ENCODE measurements around the gene C8B. TPM values are rescaled to one million over a fixed set of nuclear protein-coding genes. Genes with fewer than 3 reads are reported as not detected.

Gene C8B
- total and polyA plus RNA-seq, 2 of the 13 experiments (the other 11 are each of a cell fraction or from before 2014, with no cell fraction given), result 8.4 to 11.3 TPM

GRCh38 chr1:56904663-56905397 is 61.0 kb downstream of the C8B start (continued):
- TF ChIP-seq ZFP36 (IDR thresholded peaks at IDR 0.05; ENCODE audit: borderline replicate concordance, low read depth, low read length, partially characterized antibody) (no peak), SAP130 (CRISPR knock-in tag; IDR thresholded peaks at IDR 0.05; ENCODE audit: low read depth) (no peak)

GRCh38 chr1:56903778-56904177 is 62.0 kb downstream of the C8B start:
- intact Hi-C loops (cut with micrococcal nuclease; ENCODE audit: unreplicated experiment) (no loop called here), in situ Hi-C loops (cut with HindIII; ENCODE audit: extremely low pct_ligation_motif_present, low pct_unique_long_range_greater_than_20kb) (no loop called here)
- no TSS peak for BruUV-seq (replicated peaks)
- no peak overlapping the region for H3K4me2 ChIP-seq (ENCODE audit: low read depth, low read length)
- H3K4me1 ChIP-seq (ENCODE audit: insufficient read depth, low read length), result peaks cover 63% of the 10 kb centered on the region
- FAIRE-seq, result no peak
- no peak overlapping the region for H3K27ac ChIP-seq (ENCODE audit: extremely low read length, insufficient read depth, low read length)
- POLR2A ChIA-PET, result no interaction called here
- TF ChIP-seq HNF4A (CRISPR knock-in tag; IDR thresholded peaks at IDR 0.05) (peak; percentile 26; the same call in 1 of the 2 replicates), SOX6 (IDR thresholded peaks at IDR 0.05) (no peak), SOX6 (CRISPR knock-in tag; IDR thresholded peaks at IDR 0.05) (no peak)
- H3K27me3 ChIP-seq (ENCODE audit: control insufficient read depth in 1 of 2, insufficient read depth in 2 of 2, low read length in 2 of 2), result no peaks in the 10 kb centered on the region
- no peak overlapping the region for H3K4me3 ChIP-seq (replicated peaks in 1 of 3; ENCODE audit: insufficient read depth in 1 of 3, low read depth in 2 of 3, low read length in 3 of 3)
- WGBS (ENCODE audit: low lambda C conversion rate), result 100% methylated on average over 1 of the region's 1 CpG
- no peak overlapping the region for H3K9ac ChIP-seq (ENCODE audit: insufficient read depth, low read depth, low read length)
- no peak for DNase-seq (ENCODE audit: low spot score)
- no peaks in the 10 kb centered on the region; a peak in 1 of 5 replicates for H3K36me3 ChIP-seq (replicated peaks in 1 of 2; ENCODE audit: control insufficient read depth in 1 of 2, insufficient read depth in 2 of 2, low read length in 2 of 2)
- CTCF ChIA-PET (ENCODE audit: low intra/inter-chr PET ratio, low total read pairs), result no interaction called here
- ATAC-seq, result no peak
- H3K79me2 ChIP-seq (ENCODE audit: insufficient read depth, low read length), result no peaks in the 10 kb centered on the region
- H3K9me3 ChIP-seq (ENCODE audit: low read length), result no peaks in the 10 kb centered on the region
- H4K20me1 ChIP-seq (ENCODE audit: insufficient read depth, low read length), result no peaks in the 10 kb centered on the region
- H2AFZ ChIP-seq (ENCODE audit: low read length), result no peak overlapping the region

GRCh38 chr1:56901716-56902115 is 64.1 kb downstream of the C8B start:
- WGBS (ENCODE audit: low lambda C conversion rate), result 82% methylated on average over 3 of the region's 3 CpGs
- TF ChIP-seq DRAP1 (CRISPR knock-in tag; IDR thresholded peaks at IDR 0.05) (no peak), ZBTB3 (CRISPR knock-in tag; IDR thresholded peaks at IDR 0.05; ENCODE audit: borderline replicate concordance, low read depth) (no peak), SKIL (CRISPR knock-in tag; IDR thresholded peaks at IDR 0.05; ENCODE audit: borderline replicate concordance) (no peak), HNRNPH1 (optimal IDR thresholded peaks at IDR 0.05; ENCODE audit: low read depth, low read length) (no peak), ZBTB8A (CRISPR knock-in tag; IDR thresholded peaks at IDR 0.05; ENCODE audit: borderline replicate concordance, low read depth) (no peak), PRMT3 (CRISPR knock-in tag; IDR thresholded peaks at IDR 0.05; ENCODE audit: borderline replicate concordance, low read depth) (no peak), EHMT2 (IDR thresholded peaks at IDR 0.05; ENCODE audit: borderline replicate concordance, low read depth, low read length) (no peak), ZNF556 (CRISPR knock-in tag; IDR thresholded peaks at IDR 0.05; ENCODE audit: borderline replicate concordance) (no peak), ZNF17 (CRISPR knock-in tag; IDR thresholded peaks at IDR 0.05) (no peak)

More at GRCh38 chr1:56901716-56902115, 64.1 kb downstream of the C8B start:
- intact Hi-C loops (cut with micrococcal nuclease; ENCODE audit: unreplicated experiment), result no loop called here
- ATAC-seq, result no peak
- Histone ChIP-seq H3K27me3 (ENCODE audit: control insufficient read depth in 1 of 2, insufficient read depth in 2 of 2, low read length in 2 of 2) (no peaks in the 10 kb centered on the region), H4K20me1 (ENCODE audit: insufficient read depth, low read length) (no peaks in the 10 kb centered on the region), H3K36me3 (replicated peaks in 1 of 2; ENCODE audit: control insufficient read depth in 1 of 2, insufficient read depth in 2 of 2, low read length in 2 of 2) (no peaks in the 10 kb centered on the region; a peak in 1 of 5 replicates), H3K4me1 (ENCODE audit: insufficient read depth, low read length) (peaks cover 64% of the 10 kb centered on the region), H3K4me2 (ENCODE audit: low read depth, low read length) (no peak overlapping the region), H3K9ac (ENCODE audit: insufficient read depth, low read depth, low read length) (no peak overlapping the region), H2AFZ (ENCODE audit: low read length) (no peak overlapping the region), H3K4me3 (replicated peaks in 1 of 3; ENCODE audit: insufficient read depth in 1 of 3, low read depth in 2 of 3, low read length in 3 of 3) (no peak overlapping the region), H3K79me2 (ENCODE audit: insufficient read depth, low read length) (no peaks in the 10 kb centered on the region), H3K27ac (ENCODE audit: extremely low read length, insufficient read depth, low read length) (no peak overlapping the region), H3K9me3 (ENCODE audit: low read length) (no peaks in the 10 kb centered on the region)
- no peak for FAIRE-seq
- DNase-seq (ENCODE audit: low spot score), result no peak
- no TSS peak for BruUV-seq (replicated peaks)
- POLR2A ChIA-PET, result interaction anchor here (1.5 to 1.6 kb wide), 2 partner anchors 9 to 47 kb away, joined by 3 to 4 read pairs; partner anchors contain the start of gene C8A
- in situ Hi-C loops (cut with HindIII; ENCODE audit: extremely low pct_ligation_motif_present, low pct_unique_long_range_greater_than_20kb), result no loop called here
- CTCF ChIA-PET (ENCODE audit: low intra/inter-chr PET ratio, low total read pairs), result no interaction called here

All from HepG2 (cell line).